Brain microvascular endothelial cell (primary cell): Measurements from ENCODE around the gene SBSN.

Experiments
- DNase-seq: peaks from one replicate; pipeline ENCODE4 v3.0.0-alpha.2; 2020
- H3K27ac ChIP-seq: fragments of 250-450 bp; sonication (Bioruptor Pico); 2 replicates; pipeline ENCODE4 v1.5.1; 2020; ENCODE audit warnings: mild to moderate bottlenecking, moderate library complexity
- H3K27me3 ChIP-seq: fragments of 250-450 bp; sonication (Bioruptor Pico); replicated peaks from 2 replicates; pipeline ENCODE4 v1.5.1; 2020; ENCODE audit warnings: mild to moderate bottlenecking
- H3K36me3 ChIP-seq: fragments of 250-450 bp; sonication (Bioruptor Pico); replicated peaks from 2 replicates; pipeline ENCODE4 v1.5.1; 2020; ENCODE audit warnings: mild to moderate bottlenecking
- H3K4me3 ChIP-seq: 2 replicates; pipeline ENCODE4 v1.5.1; 2011; ENCODE audit warnings: low read depth, mild to moderate bottlenecking, control low read depth, low read length, moderate library complexity
- in situ Hi-C: cut with HindIII; loops from 2 replicates; pipeline ENCODE4 v1.10.0; 2017; ENCODE audit warnings: low sequenced_read_pairs, low pct_ligation_motif_present
- TF ChIP-seq, protein P1 (sequence below): IDR thresholded peaks from 2 replicates; pipeline ENCODE4 v1.5.1; 2011; ENCODE audit warnings: low read depth, mild to moderate bottlenecking, moderate library complexity, low read length, control low read depth, inconsistent platforms; ENCODE audit errors: missing control alignments

Gene SBSN

DNA sequence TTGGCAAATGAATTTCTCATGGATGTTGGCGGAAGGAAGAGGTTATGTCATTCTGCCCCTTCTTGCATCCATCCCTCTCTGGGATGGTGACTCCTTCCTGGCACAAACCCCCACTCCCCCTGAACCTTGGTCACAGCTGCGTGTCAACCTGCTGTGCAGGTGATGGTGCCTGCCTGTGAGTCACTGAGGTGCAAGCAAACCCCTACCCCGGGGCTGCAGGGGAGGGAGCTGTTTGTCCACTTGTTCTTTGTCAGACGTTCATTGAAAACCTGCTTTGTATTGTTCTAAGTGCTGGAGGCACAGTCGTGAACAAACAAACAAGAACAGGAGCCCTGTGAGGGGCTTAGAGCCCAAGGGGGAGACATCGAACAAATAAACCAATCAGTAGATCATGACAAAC is 3.2 kb upstream of the SBSN start:
- H3K4me3 ChIP-seq, result no peak overlapping the region
- H3K27ac ChIP-seq, result no peak overlapping the region
- in situ Hi-C loops, result no loop called here
- H3K36me3 ChIP-seq, result no peaks in the 10 kb centered on the region
- H3K27me3 ChIP-seq, result peaks cover 12% of the 10 kb centered on the region
- no peak for DNase-seq
- TF ChIP-seq, protein P1, sequence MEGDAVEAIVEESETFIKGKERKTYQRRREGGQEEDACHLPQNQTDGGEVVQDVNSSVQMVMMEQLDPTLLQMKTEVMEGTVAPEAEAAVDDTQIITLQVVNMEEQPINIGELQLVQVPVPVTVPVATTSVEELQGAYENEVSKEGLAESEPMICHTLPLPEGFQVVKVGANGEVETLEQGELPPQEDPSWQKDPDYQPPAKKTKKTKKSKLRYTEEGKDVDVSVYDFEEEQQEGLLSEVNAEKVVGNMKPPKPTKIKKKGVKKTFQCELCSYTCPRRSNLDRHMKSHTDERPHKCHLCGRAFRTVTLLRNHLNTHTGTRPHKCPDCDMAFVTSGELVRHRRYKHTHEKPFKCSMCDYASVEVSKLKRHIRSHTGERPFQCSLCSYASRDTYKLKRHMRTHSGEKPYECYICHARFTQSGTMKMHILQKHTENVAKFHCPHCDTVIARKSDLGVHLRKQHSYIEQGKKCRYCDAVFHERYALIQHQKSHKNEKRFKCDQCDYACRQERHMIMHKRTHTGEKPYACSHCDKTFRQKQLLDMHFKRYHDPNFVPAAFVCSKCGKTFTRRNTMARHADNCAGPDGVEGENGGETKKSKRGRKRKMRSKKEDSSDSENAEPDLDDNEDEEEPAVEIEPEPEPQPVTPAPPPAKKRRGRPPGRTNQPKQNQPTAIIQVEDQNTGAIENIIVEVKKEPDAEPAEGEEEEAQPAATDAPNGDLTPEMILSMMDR, result no peak

- no peak overlapping the region for H3K27ac ChIP-seq
- TF ChIP-seq, protein P1, result no peak
- H3K4me3 ChIP-seq, result no peak overlapping the region
- no peak for DNase-seq
- in situ Hi-C loops, result no loop called here
- peaks cover 12% of the 10 kb centered on the region for H3K27me3 ChIP-seq
- H3K36me3 ChIP-seq, result no peaks in the 10 kb centered on the region
Measured at GRCh38 chr19:35529241-35530218, 1.4 kb upstream of the SBSN start.

- in situ Hi-C loops, result no loop called here
Measured at GRCh38 chr19:35525873-35526272, 2.2 kb downstream of the SBSN start.

GRCh38 chr19:35524181-35524837 is 3.8 kb downstream of the SBSN start:
- in situ Hi-C loops, result no loop called here
- no peaks in the 10 kb centered on the region for H3K36me3 ChIP-seq
- DNase-seq, result no peak
- TF ChIP-seq, protein P1, result no peak
- no peaks in the 10 kb centered on the region for H3K27me3 ChIP-seq
- H3K4me3 ChIP-seq, result no peak overlapping the region
- H3K27ac ChIP-seq, result no peak overlapping the region

More at GRCh38 chr19:35525873-35526272, 2.2 kb downstream of the SBSN start:
- DNase-seq, result no peak
- no peaks in the 10 kb centered on the region for H3K36me3 ChIP-seq
- no peak overlapping the region for H3K27ac ChIP-seq
- TF ChIP-seq, protein P1, result no peak
- no peaks in the 10 kb centered on the region for H3K27me3 ChIP-seq
- H3K4me3 ChIP-seq, result no peak overlapping the region

DNA sequence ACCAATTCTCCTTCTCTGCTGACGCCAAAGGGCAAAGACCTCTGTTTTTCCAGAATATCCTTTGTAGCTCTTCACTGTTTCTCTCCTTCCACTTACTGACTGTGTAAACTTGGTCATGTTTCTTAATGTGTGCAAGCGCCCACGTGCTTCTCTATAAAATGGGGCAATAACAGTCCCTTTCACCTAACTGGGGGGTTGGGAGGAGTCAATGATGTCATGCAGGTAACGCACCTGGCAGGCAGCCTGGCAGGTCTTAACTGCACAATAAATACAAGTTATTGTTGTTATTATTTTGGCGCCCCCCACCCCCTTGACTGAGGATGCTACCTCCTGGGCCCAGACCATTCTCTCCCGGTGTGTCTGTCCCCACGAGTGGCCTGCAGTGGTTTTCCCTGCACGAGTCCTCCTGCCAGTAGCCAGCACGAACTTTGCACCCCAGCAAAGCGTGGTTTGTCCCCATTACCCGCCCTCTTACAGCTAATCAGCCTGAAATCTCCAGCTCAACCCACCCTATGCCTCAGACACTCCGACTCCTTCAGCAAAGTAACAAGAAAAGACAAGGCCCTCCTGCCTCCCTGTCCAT is 5.3 kb downstream of the SBSN start:
- Histone ChIP-seq H3K36me3 (no peaks in the 10 kb centered on the region), H3K27me3 (no peaks in the 10 kb centered on the region), H3K27ac (no peak overlapping the region), H3K4me3 (no peak overlapping the region)
- no peak for DNase-seq
- in situ Hi-C loops, result no loop called here
- TF ChIP-seq, protein P1, result no peak
